ENCODE data around the gene PEX10.

Gene PEX10

DNA sequence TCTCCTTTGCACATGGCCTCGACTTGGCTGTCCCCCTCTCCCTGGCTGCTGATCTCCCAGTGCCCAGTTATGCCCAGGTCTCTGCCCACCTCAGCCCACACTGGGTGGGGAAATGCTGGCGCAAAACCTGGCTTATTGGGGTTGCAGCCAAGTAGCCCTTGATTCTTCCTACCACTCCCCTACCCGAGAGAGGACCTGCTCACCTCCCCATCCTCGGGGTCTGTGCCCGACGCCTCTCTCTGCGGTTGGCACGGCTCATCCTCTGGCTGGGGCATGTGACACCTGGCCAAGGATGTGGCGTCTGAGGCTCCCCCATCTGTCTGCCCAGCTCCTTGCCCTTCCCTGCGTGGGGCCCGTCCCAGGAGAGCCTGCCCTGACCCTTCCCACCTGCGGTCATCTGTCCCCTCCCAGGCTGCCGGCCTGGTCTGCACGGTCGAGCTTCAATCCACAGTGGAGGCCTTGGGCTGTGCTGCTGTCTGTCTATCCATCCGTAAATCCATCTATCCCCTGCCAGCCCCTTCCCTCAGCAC, 6.5 kb upstream of the PEX10 start:
- no peak for DNase-seq

DNA sequence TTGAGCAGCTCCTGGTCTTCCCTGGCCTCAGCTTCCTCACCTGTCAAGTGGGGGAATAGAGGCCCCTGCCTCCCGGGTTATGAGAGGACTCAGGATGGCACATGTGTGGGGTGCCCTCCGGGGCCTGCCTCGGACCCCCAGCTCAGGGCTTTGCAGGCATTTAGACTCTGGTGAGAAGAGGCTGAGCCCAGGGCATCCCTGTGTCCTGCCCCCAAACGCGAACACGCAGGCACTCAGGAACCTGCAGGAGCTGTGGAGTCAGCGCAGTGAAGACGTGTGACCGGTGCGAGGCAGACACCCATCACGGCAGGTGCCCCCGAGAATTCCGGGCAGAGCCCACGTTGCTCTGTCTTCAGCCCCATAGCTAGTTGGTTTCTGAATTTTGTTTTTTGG, 5.5 kb upstream of the PEX10 start:
- DNase-seq, result no peak

DNA sequence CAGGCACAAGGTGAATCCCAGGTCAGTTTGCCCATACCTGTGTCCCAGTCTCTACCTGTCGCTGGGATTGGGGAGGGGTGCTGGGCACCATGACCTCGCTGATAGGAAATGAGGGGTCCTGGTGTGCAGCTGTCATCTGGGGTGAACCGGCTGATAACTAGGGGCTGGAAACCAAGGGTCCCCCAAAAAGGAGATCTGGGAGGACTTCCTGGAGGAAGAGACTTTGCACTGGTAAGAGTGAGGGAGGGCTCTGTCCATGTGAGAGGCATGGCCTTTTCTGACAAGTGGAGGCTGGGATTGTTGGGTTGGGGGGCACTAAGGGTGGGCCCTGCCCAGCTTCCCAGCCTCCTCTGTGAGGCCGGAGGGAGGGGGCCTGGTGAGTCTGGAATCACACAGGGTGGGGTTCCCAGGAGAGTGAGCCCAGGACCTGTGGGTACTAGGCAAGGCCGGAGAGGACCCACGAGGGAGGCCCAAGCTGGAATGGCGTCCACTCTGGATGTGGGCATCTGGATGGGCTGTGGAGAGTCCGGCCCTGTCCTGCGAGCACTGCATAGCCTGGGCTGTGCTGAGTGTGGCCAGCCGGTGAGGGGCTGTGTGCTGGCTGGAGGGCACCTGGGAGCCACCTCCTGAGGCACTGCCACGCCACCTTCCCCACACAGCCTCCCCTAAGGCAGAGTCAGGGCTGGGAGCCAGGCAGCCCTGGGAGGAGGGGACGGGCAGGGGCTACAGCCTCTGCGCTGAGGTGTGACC, 4.9 kb upstream of the PEX10 start:
- DNase-seq, result no peak

DNA sequence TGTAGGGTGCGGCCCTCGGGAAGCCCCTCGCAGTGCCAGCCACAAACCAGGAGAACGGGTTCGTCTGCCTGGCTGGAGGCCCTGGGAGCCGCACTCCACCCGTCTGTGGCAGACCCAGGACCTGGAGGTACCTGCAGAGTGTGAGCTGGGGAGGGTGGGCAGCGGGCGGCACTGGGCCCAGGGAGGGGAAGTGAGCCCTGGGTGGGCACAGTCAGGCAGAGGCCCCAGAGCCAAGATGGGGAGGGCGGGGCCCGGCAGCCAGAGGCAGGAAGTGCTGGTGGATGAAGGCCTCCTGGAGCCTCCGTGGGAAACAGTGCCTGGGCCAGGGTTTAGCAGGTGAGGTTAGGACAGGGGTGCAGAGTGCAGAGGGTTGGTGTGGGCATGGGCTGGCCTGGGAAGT, 4.0 kb upstream of the PEX10 start:
- DNase-seq, result no peak

DNA sequence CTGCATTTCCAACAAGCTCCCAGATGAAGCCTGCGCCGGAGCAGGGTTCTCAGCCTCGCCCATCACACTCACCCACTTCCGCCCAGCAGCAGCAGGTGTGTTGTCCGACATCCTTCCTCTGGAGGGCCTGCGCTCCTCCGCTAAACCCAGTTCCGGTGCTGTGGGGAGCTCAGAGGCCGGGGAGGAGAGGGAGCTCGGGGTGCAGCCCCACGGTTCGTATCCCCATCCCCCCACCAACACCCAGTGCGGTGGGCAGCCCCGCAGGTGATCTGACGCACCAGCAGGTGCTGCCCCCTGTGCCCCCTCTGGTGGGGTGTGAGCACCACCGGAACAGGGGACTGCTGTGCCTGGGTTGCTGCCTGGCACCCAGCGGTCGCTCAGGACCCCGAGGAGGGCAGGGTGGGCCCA, 3.4 kb upstream of the PEX10 start:
- DNase-seq, result peak; percentile 31

DNA sequence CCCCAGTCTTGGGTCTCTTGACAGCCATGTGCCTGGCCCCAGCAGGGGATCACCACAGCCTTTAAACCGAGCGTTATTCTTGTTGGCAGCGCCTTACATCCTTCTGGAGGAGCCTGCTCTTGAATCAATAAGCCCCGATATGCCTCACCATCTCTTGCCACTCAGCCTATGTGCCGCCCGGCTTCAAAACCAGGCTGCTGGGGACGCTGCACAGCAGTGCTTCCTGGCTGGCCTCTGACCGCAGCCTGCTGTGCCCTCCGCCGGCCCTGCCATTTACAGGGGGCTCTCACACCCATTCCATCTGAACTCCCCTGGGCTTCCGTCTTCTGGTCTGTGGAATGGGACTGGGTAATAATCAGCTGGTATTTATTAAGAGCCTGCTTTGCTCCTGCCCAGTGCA, 3.0 kb upstream of the PEX10 start:
- no peak for DNase-seq

DNA sequence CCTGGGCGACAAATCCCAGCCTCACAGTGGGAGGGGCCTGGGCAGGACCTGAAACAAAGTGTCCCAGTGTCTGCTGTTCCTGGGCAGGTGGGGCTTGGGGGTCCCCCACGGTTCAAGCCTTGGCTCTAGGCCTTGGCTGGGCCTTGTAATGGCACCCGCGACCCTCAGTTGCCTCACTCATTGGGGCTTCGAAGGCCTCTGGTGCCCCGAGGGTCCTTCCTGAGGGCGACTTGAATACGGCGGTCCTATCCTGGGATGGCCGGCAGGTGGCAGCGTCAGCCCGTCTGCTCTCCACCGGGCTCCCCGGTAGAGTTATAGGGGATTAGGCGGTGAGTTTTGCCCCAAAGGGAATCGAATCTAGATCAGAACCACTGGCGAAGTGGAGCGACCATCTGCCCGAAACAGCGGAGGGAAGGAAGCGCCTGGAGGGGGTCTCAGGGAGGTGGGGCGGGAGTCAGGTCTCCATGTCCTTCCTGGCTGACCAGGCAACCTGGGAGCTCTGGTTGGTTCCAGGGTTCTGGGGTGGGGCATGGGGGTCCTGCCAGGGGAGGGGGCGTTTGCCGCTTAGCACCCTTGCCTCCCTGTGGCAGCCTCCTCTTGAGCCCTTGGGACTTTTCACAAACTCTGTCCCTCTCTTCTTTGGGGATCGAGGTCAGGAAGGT, 2.1 kb upstream of the PEX10 start:
- peak; percentile 88 for DNase-seq

DNA sequence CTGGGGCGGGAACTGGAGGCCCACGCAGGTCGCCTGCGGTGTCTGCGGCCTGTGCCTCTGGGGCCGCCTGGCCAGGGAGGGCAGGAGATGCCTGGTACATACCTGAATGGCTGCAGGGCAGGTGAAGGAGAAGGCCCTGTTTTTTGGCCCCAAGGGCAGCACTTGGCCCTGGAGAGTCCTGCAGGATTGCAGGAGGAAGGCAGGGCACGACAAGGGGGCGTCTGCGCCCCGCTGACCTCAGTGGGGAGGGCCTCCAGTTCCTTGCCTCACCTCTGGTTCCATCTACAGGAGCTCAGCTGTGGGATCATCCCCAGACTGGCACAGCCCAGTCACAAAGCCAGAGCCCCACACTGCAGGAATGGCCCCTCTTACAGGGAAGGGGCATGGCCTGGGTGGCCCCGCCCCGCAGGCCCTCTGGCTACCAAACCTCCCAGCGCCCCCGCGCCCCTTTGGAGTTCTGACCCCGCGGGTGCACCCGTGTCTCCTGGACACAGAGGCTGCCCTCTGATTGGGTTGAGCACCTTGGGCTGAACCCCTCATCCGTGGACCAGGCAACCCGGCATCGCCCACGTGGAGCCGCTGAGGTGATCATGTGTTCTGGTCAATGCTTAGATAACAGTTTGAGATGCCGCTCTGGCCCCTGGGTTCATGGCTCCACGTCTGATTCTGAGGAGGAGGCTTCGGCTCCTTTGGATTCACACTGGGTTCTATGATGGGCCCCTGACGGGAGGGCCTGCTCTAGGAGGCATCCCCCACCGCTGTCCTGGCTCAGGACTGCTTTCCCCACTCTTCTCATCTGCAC, 1.3 kb upstream of the PEX10 start:
- peak; percentile 45 for DNase-seq

DNA sequence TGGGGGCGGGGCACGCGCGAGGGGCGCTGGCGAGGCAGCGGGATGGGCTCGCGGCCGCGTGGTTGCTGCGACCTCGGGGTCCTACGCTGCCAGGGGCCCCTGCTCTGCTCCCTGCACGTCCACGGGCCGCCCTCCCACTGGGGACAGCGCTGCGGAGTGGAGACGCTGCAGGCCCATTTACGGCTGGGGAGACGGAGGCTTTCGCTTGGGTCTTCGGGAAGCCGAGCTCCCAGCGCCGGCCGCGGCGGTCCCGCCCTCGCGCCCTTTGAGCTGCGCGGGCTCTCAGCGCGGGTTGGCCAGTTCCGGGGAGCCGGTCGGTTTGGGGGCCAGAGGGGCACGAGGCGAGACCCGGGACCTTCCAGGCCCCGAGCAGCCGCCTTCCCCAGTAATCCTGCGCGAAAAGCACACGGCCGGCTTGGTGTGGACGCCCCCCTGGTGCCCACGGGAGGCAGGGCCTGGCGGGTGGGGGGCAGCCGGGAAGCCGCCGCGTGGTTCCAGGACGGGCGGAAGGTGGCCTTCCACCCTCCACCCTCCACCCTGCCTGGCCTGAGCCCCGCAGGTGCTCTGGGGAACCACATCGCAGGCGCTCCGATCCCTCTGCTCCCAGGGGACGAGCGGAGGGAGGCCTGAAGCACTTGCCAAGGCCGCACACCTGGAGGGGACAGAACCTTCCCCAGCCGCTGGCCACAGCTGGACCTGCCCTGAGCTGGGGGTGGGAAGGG, 570 bp upstream of the PEX10 start:
- DNase-seq, result peak; percentile 29

DNA sequence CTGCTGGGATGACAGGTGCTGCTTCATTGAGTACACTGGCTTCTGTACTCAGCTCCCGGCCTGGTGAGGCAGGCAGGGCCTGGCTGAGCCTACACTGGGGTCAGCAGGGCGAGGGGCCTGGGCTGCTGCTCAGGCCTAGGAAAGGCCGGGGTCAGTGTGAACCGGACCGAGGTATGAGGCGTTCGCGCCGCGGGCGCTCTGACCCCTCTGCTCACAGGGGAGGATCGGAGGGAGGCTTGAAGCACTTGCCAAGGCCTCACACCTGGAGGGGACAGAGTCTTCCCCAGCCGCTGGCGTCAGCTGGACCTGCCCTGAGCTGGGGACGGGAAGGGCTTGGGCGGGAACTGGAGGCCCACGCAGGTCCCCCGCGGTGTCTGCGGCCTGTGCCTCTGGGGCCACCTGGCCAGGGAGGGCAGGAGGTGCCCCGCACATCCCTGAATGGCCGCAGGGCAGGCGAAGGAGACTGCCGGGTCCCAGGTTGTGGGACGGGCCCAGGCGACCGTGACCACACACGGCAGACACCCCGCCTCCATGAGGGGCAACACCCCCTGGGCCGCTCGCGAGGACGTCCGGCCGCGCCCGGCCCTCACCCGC, 466 bp downstream of the PEX10 start:
- DNase-seq, result peak; percentile 28

DNA sequence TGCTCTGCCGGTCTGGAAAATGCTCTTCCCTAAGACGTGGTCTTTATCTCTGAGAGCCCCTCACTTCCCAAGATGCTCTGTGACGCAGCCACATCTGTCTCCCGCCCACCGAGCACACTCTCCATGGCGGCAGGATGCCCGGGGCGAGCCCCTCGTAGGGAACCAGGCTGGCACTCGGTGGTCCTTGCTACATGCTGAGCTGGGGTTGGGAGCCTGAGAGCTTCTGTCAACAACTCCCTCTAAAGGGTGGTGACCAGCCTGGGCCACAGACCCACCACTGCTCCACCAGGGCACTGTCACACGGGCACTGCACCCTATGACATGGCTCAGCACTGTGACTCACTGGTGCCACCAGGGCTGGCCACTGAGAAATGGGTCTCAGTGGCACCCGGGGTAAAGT, 2.6 kb downstream of the PEX10 start:
- DNase-seq, result no peak

DNA sequence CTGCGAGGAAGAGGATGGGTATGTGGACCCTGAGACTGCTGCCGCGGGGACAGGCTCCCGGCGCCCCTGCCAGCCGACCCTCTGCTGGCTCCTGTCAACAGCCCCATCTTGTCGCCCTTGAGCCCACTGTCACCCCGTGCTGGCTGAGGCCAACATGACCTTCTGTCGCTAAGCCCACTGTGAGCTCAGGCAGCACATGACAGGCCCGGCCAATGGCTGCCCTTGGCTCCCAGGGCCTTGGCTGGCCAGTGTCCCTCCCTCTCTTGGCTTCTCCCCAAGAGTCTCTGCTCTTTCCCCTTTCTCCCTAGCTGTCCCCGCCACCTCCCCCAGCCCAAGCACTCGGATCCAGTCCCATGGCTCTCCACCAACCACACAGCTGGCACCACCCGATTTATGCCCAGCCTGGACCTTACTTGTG, 3.5 kb downstream of the PEX10 start:
- DNase-seq, result no peak

DNA sequence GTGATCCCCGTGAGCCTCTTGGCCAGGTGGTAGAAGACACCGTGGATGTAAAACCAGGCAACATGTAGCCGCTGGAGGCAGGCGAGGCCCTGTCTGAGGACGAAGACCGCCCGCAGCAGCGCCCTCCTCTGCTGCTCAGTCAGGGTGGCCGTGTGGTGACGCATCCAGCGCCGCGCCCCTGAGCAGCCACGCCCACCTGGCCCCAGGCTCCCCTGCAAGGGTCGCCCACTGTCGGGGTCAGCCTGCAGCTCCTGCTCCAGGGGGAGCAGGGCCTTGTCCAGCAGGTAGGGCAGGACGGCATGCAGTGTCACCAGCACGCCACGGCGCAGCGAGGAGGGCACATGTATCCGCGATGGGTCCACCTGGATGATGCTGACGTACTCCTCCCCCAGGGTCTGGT, 3.9 kb downstream of the PEX10 start:
- no peak for DNase-seq

DNA sequence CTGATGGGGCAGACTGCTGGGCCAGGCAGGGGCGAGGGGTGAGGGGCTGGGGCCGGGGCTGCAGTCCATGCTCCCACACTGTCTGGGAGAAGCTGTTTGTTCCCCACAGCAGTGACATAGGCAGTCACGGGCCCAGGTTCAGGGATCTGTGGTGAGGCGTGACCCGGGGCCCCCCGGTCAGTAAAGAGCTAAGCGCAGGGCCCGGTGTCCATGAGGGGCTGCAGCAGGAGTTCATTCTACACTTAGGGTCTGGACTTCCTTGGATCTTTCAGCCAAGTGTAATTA, 4.4 kb downstream of the PEX10 start:
- DNase-seq, result no peak

DNA sequence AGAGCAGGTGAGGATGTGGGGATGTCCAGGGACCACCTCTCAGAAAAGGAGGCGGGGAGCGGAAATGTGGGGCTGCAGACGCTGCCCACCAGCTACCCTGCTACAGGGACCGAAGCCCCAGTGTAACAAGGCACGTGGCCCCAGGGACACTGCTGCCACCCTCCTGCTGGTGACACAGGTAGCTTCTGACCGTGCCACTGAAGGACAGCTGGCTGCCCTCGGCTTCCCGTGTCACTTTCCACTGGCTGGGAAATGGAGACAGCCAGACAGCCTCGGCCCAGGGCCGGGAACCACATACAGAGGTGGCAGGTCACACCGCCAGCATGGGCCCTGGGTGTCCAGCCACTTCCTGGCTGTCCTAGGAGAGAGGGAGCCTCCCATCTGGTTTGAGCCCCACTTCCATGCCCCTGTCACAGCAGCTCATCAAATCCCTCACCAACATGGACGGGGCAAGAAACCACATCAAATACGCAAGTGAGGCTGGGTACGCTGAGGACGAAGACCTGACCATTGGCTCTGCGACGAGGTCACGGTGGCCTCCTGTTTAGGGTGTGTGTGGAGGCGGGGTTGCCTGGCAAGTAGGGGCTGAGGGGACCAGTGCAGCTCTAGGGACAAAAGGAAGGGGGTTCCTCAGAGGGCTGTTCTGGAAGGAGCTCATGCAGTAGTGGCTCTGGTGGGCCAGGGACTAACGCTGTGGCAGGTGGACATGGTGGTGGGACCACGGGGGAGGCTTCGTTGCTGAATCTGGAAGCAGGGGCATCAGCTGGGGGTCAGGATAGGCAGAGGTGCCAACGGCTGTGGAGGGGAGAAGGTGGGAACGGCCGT, 5.0 kb downstream of the PEX10 start:
- no peak for DNase-seq

DNA sequence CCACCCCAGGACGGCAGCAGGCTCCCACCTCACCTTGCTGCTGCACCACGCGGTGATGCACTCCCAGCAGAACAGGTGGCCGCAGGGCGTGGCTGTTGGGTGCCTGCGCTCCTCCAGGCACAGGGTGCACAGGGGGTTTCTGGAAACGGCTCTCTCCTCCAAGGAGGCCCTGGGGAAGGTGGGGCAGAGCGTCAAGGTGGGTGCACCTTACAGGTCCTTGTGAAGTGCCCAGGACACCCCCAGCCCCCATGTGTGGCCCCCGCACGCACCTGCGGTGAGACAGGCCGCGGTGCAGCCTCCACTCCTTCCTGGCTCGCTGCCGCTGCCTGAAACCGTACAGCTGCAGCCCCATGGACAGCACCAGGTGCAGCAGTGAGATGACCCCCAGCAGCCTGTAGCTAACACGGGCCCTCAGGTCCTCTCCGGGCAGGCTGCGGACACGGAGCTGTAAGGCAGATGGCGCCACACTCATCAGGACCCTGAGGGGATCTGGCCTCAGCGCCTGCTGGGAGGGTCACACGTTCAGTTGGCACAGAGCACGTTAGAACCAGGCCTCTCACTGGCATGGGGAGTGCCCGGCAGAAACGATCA, 5.8 kb downstream of the PEX10 start:
- DNase-seq, result no peak

DNA sequence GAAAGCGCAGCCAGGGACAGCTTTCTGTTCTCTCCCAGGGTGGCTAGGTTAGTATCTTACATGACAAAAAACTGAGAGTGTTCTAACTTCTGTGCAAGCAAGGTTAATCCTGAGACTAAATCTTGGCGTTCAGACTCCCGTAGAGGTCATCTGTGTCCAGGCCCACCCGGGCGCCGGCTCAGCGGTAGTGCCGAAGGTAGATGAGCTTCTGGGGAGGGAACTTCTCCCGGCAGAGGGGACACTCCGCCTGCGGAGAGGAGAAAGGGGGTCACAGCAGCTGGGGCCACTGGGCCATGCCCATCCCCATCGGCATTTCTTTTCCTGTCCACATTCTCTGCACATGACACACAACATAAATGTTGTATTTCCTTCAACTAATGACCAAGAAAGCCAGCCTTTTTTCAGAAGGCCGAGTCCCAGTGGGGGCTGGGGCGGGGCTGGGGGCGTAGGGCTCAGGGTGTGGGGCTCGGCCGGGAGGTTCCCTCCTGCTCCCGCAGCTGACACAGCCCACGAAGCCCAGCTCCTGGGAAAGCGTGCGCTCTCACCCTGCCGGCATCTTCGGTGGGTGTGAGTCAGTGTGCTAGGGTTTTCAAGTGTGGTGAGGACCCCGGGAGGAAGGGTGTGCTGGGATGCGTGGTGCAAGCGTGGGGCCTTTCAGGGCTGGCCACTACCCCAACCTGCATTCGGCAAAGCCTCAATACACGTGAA, 6.6 kb downstream of the PEX10 start:
- DNase-seq, result no peak

DNA sequence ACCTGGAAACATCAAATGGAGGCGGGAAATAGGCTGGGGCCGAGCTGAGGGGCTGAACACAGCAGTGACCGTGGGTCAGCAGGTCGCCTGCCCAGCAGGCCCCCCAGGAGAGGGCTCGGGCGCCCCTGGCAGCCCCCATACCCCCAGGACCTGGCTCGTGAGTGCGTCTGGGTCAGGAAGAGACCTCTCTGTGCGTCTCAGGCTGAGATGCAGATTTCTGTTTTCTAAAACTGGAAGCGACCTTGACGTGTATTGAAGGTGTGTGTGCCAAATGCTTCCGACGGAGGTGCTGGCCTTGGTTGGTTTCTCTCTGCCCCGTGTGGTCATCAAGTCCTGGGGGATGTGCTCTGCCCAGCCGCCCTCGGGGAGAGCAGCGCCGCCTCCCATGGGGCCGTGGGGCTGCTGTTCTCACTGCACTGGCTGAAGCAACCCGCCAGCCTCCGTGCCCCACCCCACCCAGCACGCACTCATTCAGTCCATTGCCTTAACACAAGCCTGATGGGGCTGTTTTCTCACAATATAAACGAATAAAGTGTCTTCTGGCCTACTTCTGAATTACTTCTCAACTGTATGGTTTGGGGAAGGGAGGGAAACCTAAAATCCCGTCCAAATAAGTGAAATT, 7.4 kb downstream of the PEX10 start:
- DNase-seq, result no peak

DNA sequence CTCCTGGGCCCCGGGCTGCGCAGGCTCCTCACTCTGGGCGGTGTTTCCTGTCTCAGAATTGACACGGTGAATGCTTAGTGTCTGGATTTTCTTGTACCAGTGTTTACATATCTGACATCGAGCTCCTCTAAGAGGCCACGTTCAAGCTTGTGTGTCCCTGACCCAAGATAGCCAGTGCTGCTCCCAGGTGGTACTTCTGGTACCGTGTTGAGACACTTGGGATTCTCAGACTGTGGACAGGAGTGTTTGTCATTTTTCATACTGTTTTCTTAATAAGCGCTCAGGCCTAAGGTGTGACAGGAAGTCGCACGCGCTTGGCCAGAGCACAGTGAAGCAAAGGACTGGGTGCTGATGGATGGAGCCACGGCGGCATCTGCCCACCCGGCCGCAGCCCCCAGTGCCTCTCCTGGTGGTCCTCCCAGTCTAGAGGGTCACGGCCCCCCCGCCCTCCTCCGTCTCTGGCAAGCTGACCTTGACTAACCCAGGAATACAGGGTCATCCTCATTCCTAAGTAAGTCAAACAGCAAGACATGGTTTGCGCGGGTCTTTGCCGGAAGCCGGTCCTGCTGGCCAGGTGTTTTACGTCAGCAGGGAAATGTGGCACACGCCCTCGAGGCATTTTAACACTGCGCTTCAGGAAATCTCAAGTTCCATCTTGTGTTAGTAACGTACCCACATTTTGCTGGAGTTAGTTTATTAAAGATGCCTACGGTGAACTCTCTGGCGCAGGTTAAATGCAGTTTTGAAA, 8.0 kb downstream of the PEX10 start:
- DNase-seq, result no peak

DNA sequence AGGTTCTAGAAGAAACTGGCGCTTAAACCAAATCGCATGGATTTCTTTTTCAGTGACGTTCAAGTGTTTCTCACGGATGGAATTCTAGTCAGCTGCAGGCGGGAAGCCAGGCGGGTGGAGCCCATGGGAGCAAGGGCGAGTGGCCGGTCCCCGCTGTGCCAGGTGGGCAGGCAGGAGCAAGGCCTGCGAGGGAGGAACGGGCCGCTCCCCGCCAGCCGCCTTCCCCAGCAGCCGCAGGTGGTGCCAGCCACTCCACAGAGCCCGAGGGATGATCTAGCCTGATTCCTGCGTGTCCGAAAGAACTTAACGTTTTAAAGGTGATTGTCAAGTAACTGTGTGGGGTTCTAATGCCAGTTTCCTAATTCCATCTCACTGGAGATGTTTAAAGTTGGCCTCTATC, 9.1 kb downstream of the PEX10 start:
- no peak for DNase-seq

All from hematopoietic multipotent progenitor cell treated with erythropoietin and hydrocortisone succinate and interleukin-3 and kit ligand, for 4 days (in vitro differentiated cells).